ENCODE results near the gene OSTN.

DNA sequence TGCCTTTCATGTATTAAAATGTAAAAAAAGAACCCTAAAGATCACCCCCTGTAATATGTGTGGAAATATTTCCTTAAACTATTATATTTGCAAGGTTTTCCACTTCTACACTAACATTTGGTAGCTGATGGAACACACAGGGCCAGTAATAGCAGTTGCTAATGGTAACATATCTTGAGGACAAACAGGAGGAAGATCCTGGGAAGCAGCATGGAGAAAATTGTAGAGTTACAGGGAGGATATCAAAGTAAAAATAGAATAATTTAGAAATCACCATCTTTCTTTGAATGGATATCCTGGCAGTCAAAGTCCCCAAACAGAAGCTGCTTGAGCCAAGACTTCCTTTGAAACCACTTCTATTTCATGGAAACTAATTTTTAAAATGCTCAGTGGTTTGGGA lies 29.5 kb upstream of the OSTN start:
- TF ChIP-seq, protein P1, sequence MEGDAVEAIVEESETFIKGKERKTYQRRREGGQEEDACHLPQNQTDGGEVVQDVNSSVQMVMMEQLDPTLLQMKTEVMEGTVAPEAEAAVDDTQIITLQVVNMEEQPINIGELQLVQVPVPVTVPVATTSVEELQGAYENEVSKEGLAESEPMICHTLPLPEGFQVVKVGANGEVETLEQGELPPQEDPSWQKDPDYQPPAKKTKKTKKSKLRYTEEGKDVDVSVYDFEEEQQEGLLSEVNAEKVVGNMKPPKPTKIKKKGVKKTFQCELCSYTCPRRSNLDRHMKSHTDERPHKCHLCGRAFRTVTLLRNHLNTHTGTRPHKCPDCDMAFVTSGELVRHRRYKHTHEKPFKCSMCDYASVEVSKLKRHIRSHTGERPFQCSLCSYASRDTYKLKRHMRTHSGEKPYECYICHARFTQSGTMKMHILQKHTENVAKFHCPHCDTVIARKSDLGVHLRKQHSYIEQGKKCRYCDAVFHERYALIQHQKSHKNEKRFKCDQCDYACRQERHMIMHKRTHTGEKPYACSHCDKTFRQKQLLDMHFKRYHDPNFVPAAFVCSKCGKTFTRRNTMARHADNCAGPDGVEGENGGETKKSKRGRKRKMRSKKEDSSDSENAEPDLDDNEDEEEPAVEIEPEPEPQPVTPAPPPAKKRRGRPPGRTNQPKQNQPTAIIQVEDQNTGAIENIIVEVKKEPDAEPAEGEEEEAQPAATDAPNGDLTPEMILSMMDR (IDR thresholded peaks at IDR 0.05), result no peak
- TF ChIP-seq EZH2 (IDR thresholded peaks at IDR 0.05; ENCODE audit: borderline replicate concordance, insufficient read depth, low read depth, low read length, poor library complexity, severe bottlenecking), result no peak

Measured in B cell (primary cell).